Measurements from ENCODE around the gene DIS3L2. TPM values are rescaled to one million over a fixed set of nuclear protein-coding genes. Genes with fewer than 3 reads are reported as not detected.

DIS3L2 gene
- total RNA-seq, 3 donors from 2014 or later (not counting 1 experiment from before 2014, with no cell fraction given): 56.4 to 63.6 (median 59.4) TPM

GRCh38 chr2:231928481-231928880, 33.0 kb upstream of the DIS3L2 start:
- Histone ChIP-seq H3K27ac (ENCODE audit: low read length) (no peak overlapping the region), H3K27me3 (ENCODE audit: control insufficient read depth, insufficient read depth, low read length) (peaks cover 30% of the 10 kb centered on the region), H3K4me3 (ENCODE audit: low read length) (no peak overlapping the region), H3K36me3 (ENCODE audit: control insufficient read depth, insufficient read depth, low read length) (no peaks in the 10 kb centered on the region), H3K4me1 (ENCODE audit: control insufficient read depth, insufficient read depth, low read length) (peaks cover 20% of the 10 kb centered on the region), H3K9me3 (ENCODE audit: control insufficient read depth, insufficient read depth, low read length) (no peaks in the 10 kb centered on the region)
- intact Hi-C loops (cut with micrococcal nuclease): loop anchor here (5.0 kb wide), 1 partner anchor 514 kb away; no protein-coding TSS in a partner anchor
- Mint-ChIP-seq H3K4me3 (no peak overlapping the region), H3K27me3 (ENCODE audit: low read depth in 2 of 2) (peaks cover 44 to 48% of the 10 kb centered on the region in 2 donors), H3K36me3 (no peaks in the 10 kb centered on the region), H3K9me3 (no peaks in the 10 kb centered on the region), H3K4me1 (peaks cover 0 to 5% of the 10 kb centered on the region in 2 donors), H3K27ac (no peak overlapping the region)
- DNase-seq: no peak
- 88% methylated on average over 5 of the region's 5 CpGs for WGBS (ENCODE audit: insufficient coverage)
- no peak for ATAC-seq
- TF ChIP-seq, protein P1, sequence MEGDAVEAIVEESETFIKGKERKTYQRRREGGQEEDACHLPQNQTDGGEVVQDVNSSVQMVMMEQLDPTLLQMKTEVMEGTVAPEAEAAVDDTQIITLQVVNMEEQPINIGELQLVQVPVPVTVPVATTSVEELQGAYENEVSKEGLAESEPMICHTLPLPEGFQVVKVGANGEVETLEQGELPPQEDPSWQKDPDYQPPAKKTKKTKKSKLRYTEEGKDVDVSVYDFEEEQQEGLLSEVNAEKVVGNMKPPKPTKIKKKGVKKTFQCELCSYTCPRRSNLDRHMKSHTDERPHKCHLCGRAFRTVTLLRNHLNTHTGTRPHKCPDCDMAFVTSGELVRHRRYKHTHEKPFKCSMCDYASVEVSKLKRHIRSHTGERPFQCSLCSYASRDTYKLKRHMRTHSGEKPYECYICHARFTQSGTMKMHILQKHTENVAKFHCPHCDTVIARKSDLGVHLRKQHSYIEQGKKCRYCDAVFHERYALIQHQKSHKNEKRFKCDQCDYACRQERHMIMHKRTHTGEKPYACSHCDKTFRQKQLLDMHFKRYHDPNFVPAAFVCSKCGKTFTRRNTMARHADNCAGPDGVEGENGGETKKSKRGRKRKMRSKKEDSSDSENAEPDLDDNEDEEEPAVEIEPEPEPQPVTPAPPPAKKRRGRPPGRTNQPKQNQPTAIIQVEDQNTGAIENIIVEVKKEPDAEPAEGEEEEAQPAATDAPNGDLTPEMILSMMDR (IDR thresholded peaks at IDR 0.05): no peak

GRCh38 chr2:231928901-231929725, 32.4 kb upstream of the DIS3L2 start:
- Mint-ChIP-seq H3K27me3 (ENCODE audit: low read depth in 2 of 2) (peaks cover 38 to 42% of the 10 kb centered on the region in 2 donors), H3K27ac (no peak overlapping the region), H3K36me3 (no peaks in the 10 kb centered on the region), H3K9me3 (no peaks in the 10 kb centered on the region), H3K4me3 (no peak overlapping the region), H3K4me1 (peaks cover 0 to 5% of the 10 kb centered on the region in 2 donors)
- 81% methylated on average over 11 of the region's 11 CpGs for WGBS (ENCODE audit: insufficient coverage)
- Histone ChIP-seq H3K36me3 (ENCODE audit: control insufficient read depth, insufficient read depth, low read length) (no peaks in the 10 kb centered on the region), H3K27me3 (ENCODE audit: control insufficient read depth, insufficient read depth, low read length) (peaks cover 26% of the 10 kb centered on the region), H3K4me1 (ENCODE audit: control insufficient read depth, insufficient read depth, low read length) (peaks cover 20% of the 10 kb centered on the region), H3K4me3 (ENCODE audit: low read length) (no peak overlapping the region), H3K9me3 (ENCODE audit: control insufficient read depth, insufficient read depth, low read length) (no peaks in the 10 kb centered on the region), H3K27ac (ENCODE audit: low read length) (no peak overlapping the region)
- ATAC-seq (no peak), DNase-seq (no peak)
- TF ChIP-seq, protein P1 (IDR thresholded peaks at IDR 0.05): no peak
- intact Hi-C loops (cut with micrococcal nuclease): loop anchor here (5.0 kb wide), 1 partner anchor 513 kb away; no protein-coding TSS in a partner anchor

DNA sequence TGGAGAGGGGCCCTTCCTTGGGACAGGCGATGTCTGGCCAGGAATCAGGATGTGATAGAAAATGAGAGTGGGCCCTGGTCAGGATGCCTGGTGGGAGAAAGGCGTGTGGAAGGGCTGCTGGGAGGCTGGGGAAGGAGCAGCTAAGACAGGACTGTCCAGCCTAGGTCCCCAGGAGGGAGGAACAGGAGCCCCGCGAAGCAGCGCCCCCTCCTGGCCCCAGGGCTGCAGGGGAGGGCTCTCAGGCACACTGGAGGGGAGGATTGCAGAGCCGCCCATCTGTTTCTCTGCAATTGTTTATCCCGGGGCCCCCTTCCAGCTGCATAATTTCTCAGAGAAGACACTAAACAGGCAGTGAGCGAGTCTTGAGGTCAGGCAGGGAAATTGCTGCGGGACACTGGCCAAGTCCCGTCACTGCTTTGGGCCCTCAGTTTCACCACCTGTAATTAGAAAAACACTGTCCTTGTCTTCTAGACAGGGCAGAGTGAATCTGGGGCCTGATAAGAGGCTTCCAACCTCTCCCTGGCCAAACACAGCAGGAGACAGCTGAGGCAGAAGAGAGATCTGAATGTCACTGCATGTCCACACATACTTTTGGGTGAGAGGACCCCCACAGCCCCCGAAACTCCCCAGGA, 31.4 kb upstream of the DIS3L2 start:
- Mint-ChIP-seq H3K27ac (no peak overlapping the region), H3K4me1 (no peaks in the 10 kb centered on the region), H3K27me3 (ENCODE audit: low read depth in 2 of 2) (peaks cover 29 to 33% of the 10 kb centered on the region in 2 donors), H3K36me3 (no peaks in the 10 kb centered on the region), H3K9me3 (no peaks in the 10 kb centered on the region), H3K4me3 (no peak overlapping the region)
- no peaks in the 10 kb centered on the region for H3K36me3 ChIP-seq (ENCODE audit: control insufficient read depth, insufficient read depth, low read length)
- peaks cover 17% of the 10 kb centered on the region for H3K4me1 ChIP-seq (ENCODE audit: control insufficient read depth, insufficient read depth, low read length)
- no peak for DNase-seq
- intact Hi-C loops (cut with micrococcal nuclease): loop anchor here (5.0 kb wide), 1 partner anchor 512 kb away; no protein-coding TSS in a partner anchor
- WGBS (ENCODE audit: insufficient coverage): 70% methylated on average over 11 of the region's 11 CpGs
- peaks cover 17% of the 10 kb centered on the region for H3K27me3 ChIP-seq (ENCODE audit: control insufficient read depth, insufficient read depth, low read length)
- H3K4me3 ChIP-seq (ENCODE audit: low read length): no peak overlapping the region
- no peak overlapping the region for H3K27ac ChIP-seq (ENCODE audit: low read length)
- ATAC-seq: no peak
- no peaks in the 10 kb centered on the region for H3K9me3 ChIP-seq (ENCODE audit: control insufficient read depth, insufficient read depth, low read length)
- TF ChIP-seq, protein P1 (IDR thresholded peaks at IDR 0.05): no peak
